NB4 (cell line): ENCODE results near the gene VASH2.
A peak's percentile ranks its signal among the peaks of the same experiment; 100 is the strongest.
"Not testable (repeated sequence)": the region's sequence is repeated elsewhere in the genome, so short reads cannot be mapped to it uniquely, and the experiment has no call there.

ENCODE experiments used
- DNase-seq: peaks from one replicate; pipeline ENCODE4 v3.0.0; 2010; ENCODE audit warnings: low read depth
- H3K4me3 ChIP-seq: one replicate; pipeline ENCODE4 v1.5.1; 2011; ENCODE audit warnings: mild to moderate bottlenecking, low read depth, low read length, moderate library complexity
- CTCF ChIP-seq: IDR thresholded peaks from one replicate; pipeline ENCODE4 v1.5.1; 2012; ENCODE audit warnings: low read depth, low read length
- MYC ChIP-seq: IDR thresholded peaks from 2 replicates; pipeline ENCODE4 v1.6.1; 2011; ENCODE audit warnings: low read depth, low read length
- POLR2A ChIP-seq: IDR thresholded peaks from 2 replicates; pipeline ENCODE4 v1.6.1; 2011; ENCODE audit warnings: mild to moderate bottlenecking; ENCODE audit not compliant: insufficient read length; ENCODE audit errors: extremely low read depth
- TF ChIP-seq, protein P1 (sequence below): IDR thresholded peaks from 2 replicates; pipeline ENCODE4 v1.6.1; 2011; ENCODE audit warnings: low read depth, low read length

Gene VASH2

GRCh38 chr1:212958175-212958574, 7.8 kb downstream of the VASH2 start:
- H3K4me3 ChIP-seq: peak overlapping the region; percentile 7
- peak; percentile 88 for DNase-seq
- TF ChIP-seq CTCF: no peak
- TF ChIP-seq, protein P1, sequence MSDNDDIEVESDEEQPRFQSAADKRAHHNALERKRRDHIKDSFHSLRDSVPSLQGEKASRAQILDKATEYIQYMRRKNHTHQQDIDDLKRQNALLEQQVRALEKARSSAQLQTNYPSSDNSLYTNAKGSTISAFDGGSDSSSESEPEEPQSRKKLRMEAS: peak; percentile 60
- TF ChIP-seq MYC: 0 out of 2 replicates have a peak, but pooled peaks have one; percentile 34
- no peak for TF ChIP-seq POLR2A

GRCh38 chr1:212959266-212960220, 9.2 kb downstream of the VASH2 start:
- TF ChIP-seq MYC (no peak), POLR2A (no peak), CTCF (no peak)
- TF ChIP-seq, protein P1: no peak
- no peak overlapping the region for H3K4me3 ChIP-seq
- peak; percentile 21 for DNase-seq

DNA sequence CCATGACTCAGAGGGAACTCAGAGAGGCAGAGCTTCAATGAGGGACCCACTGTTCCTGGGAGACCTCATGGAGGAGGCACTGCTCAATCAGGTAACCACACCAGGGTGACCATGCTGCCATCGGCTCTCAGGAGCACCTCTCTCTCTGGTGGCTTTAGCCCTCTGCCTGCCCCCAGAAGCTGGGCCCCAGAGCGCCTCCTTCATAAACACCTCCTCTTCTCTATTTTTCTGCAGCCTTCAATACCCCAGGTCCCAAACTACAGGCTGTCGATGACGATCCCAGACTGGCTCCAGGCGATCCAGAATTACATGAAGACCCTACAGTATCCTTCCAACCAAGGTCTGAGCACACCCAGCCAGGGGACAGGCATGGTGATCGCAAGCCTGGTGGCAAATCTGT, 10.6 kb downstream of the VASH2 start:
- no peak for TF ChIP-seq POLR2A
- no peak for TF ChIP-seq CTCF
- TF ChIP-seq, protein P1: no peak
- TF ChIP-seq MYC: no peak
- no peak overlapping the region for H3K4me3 ChIP-seq
- DNase-seq: no peak

DNA sequence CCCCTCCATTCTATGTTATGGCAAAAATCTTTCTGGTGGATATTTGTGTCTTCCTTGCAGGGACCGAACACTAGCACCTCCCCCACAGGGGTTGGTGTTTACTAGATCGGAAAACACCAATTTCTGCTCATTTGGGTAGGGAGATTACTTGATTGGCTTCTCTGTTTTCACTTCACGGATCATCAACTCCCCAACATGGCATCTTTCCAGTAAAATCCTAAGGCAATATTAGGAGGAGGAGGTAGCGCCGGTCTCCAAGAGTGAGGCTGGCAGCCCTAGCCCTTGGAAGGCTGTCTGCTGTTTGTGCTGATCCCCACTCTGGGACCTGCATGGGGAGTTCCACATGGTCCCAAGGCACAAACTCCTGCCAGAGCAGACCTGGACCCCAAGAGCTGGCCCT, 12.2 kb downstream of the VASH2 start:
- TF ChIP-seq, protein P1: no peak
- TF ChIP-seq POLR2A (no peak), MYC (no peak), CTCF (no peak)
- DNase-seq: no peak

DNA sequence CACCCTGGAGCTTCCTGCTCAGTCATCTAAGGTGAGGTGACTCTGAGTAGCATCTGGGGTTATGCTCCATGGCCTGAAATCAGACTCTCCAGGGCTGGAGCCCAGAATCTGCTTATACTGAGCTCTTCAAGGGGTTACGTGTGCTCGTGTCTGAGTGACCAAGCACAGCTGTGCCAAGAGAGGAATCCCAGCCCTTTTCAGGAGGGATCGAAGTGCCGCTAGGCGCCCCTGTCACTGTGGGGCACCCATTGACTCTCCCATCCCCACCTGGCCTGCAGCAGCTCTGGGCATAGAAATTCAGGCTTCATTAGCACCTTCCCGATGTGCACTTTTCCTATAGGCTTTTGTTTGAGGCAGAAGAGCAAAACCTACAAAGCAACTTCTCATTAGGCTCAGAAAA, 13.8 kb downstream of the VASH2 start:
- no peak overlapping the region for H3K4me3 ChIP-seq
- DNase-seq: no peak
- no peak for TF ChIP-seq CTCF
- no peak for TF ChIP-seq POLR2A
- TF ChIP-seq, protein P1: no peak
- TF ChIP-seq MYC: no peak

More for the DNA sequence above, 12.2 kb downstream of the VASH2 start:
- no peak overlapping the region for H3K4me3 ChIP-seq

DNA sequence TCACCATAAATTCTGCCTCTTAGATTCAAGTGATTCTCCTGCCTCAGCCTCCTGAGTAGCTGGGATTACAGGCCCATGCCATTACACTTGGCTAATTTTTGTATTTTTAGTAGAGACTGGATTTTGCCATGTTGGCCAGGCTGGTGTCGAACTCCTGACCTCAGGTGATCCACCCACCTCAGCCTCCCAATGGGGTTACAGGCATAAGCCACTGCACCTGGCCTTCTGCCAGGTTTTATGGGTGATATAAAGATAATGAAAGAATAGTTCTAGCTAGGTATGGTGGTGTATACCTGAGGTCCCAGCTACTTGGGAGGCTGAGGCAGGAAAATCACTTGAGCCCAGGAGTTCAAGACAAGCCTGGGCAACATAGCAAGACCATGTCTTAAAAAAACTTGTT, 14.7 kb downstream of the VASH2 start:
- not testable (repeated sequence) for DNase-seq, H3K4me3 ChIP-seq
